ENCODE data around the gene UBE2E3.

The UBE2E3 gene

GRCh38 chr2:180959787-180960186, 20.6 kb upstream of the UBE2E3 start:
- H3K4me3 ChIP-seq (ENCODE audit: low read length): no peak overlapping the region
- TF ChIP-seq, protein P1, sequence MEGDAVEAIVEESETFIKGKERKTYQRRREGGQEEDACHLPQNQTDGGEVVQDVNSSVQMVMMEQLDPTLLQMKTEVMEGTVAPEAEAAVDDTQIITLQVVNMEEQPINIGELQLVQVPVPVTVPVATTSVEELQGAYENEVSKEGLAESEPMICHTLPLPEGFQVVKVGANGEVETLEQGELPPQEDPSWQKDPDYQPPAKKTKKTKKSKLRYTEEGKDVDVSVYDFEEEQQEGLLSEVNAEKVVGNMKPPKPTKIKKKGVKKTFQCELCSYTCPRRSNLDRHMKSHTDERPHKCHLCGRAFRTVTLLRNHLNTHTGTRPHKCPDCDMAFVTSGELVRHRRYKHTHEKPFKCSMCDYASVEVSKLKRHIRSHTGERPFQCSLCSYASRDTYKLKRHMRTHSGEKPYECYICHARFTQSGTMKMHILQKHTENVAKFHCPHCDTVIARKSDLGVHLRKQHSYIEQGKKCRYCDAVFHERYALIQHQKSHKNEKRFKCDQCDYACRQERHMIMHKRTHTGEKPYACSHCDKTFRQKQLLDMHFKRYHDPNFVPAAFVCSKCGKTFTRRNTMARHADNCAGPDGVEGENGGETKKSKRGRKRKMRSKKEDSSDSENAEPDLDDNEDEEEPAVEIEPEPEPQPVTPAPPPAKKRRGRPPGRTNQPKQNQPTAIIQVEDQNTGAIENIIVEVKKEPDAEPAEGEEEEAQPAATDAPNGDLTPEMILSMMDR (conservative IDR thresholded peaks at IDR 0.05; ENCODE audit: low read length): no peak
- DNase-seq (ENCODE audit: low read depth): no peak

GRCh38 chr2:180960982-180961381, 19.4 kb upstream of the UBE2E3 start:
- TF ChIP-seq, protein P1 (conservative IDR thresholded peaks at IDR 0.05; ENCODE audit: low read length): no peak
- H3K4me3 ChIP-seq (ENCODE audit: low read length): no peak overlapping the region
- no peak for DNase-seq (ENCODE audit: low read depth)

GRCh38 chr2:180962727-180963314, 17.6 kb upstream of the UBE2E3 start:
- H3K4me3 ChIP-seq (ENCODE audit: low read length): no peak overlapping the region
- no peak for DNase-seq (ENCODE audit: low read depth)
- TF ChIP-seq, protein P1 (conservative IDR thresholded peaks at IDR 0.05; ENCODE audit: low read length): no peak

DNA sequence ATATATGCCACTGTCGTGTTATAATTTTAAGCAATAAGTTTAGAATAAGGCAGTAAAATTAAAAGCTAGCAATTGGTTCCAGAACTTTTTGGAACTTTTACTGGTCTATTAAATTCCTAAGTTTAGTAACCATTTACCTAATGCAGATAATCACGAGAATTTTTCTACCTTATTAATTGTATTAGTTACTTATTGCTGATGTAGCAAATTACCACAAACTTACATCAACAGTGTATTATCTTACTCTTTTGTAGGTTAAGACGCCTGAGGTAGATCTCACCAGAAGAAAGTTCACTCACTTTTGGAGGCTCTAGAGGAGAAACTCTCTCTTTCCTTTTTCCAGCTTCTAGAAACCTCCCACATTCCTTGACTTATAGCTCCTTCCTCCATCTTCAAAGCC, 14.0 kb upstream of the UBE2E3 start:
- no peak overlapping the region for H3K4me3 ChIP-seq (ENCODE audit: low read length)
- TF ChIP-seq, protein P1 (conservative IDR thresholded peaks at IDR 0.05; ENCODE audit: low read length): no peak
- no peak for DNase-seq (ENCODE audit: low read depth)

GRCh38 chr2:180969124-180969523, 11.3 kb upstream of the UBE2E3 start:
- H3K4me3 ChIP-seq (ENCODE audit: low read length): no peak overlapping the region
- TF ChIP-seq, protein P1 (conservative IDR thresholded peaks at IDR 0.05; ENCODE audit: low read length): no peak
- DNase-seq (ENCODE audit: low read depth): no peak

DNA sequence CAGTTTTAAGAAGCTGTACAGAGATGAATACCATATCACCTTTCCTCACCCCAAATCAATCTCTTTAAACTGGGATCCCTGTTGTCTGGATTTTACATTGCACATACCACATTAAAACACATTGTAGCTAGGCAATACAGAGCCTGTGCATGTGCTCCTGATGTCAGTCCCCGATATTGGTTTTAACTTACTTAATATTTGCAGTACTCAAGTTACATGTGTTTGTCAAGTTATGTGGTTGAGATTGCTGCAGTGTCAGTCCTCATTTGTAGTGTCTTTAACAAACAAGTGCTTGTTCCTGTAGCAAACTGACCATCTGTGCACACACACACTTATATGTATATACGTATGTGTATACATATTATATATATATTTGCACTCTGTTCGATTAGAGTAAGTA, 10.4 kb upstream of the UBE2E3 start:
- no peak overlapping the region for H3K4me3 ChIP-seq (ENCODE audit: low read length)
- no peak for DNase-seq (ENCODE audit: low read depth)
- TF ChIP-seq, protein P1 (conservative IDR thresholded peaks at IDR 0.05; ENCODE audit: low read length): no peak

DNA sequence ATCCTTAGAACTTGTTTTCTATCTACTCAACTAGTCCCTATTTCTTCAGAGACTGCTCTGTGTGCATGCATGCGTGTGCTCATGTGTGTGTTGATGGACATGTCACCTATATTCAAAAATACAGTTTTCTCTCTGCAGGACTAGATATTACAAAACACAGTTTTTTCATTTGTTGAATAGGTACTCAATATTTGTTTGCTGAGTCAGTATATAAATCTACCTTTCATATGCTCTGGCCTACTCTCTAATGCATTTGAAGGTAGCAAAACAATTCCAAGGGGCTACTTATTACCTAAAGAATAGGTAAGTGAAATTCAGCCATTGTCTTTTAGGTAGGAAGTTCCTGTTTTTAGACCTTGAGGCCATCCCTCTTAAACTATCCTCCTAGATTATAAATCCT, 8.6 kb upstream of the UBE2E3 start:
- DNase-seq (ENCODE audit: low read depth): no peak
- H3K4me3 ChIP-seq (ENCODE audit: low read length): no peak overlapping the region
- TF ChIP-seq, protein P1 (conservative IDR thresholded peaks at IDR 0.05; ENCODE audit: low read length): no peak

Measured in AG10803 (cell line).